ENCODE data around the gene KLHL35.
"Not testable (repeated sequence)": the region's sequence is repeated elsewhere in the genome, so short reads cannot be mapped to it uniquely, and the experiment has no call there.

KLHL35 gene

DNA sequence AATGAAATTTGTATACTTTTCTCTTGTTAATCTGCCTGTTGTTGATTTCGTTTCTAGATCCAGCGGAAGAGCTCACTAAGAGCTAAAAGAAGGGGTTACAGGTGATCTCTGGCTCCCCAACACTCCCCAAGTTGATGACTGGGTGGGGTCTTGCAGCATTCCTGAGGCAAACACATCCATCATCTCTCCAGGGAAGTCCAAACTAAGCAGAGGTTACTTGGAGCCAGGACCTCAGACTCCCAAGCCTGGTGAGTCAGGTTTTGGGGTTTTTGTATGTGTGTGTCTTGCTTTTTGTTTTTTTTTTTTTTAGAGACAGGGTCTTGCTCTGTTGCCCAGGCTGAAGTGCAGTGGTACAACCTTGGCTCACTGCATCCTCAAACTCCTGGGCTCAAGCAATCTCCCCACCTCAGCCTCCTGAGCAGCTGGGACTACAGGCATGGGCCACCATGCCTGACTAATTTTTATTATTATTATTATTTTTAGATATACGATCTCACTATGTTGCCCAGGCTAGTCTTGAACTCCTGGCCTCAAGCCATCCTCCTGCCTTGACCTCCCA, 45.2 kb downstream of the KLHL35 start:
- no peak for DNase-seq

- DNase-seq: no peak
Measured at GRCh38 chr11:75386942-75387630, 45.9 kb downstream of the KLHL35 start.

- DNase-seq: peak; percentile 94
Measured at GRCh38 chr11:75384438-75385080, 48.4 kb downstream of the KLHL35 start.

DNA sequence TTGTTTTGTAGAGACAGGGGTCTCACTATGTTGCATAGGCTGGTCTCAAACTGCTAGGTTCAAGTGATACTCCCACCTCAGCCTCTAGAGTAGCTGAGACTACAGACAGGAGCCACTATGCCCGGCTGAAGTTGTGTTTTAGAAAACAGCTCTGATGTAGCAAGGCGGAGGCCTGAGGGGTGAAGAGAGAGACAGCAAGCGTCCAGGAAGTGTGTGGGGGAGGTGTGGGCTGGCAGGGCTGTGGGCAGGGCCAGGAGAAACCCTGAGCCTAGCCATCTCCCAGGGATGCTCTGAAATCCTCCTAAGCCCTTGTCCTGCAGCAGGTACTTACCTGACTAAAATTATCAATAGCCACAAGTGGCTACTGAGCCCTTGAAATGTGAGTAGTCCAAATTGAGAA, 49.8 kb downstream of the KLHL35 start:
- DNase-seq: no peak

DNA sequence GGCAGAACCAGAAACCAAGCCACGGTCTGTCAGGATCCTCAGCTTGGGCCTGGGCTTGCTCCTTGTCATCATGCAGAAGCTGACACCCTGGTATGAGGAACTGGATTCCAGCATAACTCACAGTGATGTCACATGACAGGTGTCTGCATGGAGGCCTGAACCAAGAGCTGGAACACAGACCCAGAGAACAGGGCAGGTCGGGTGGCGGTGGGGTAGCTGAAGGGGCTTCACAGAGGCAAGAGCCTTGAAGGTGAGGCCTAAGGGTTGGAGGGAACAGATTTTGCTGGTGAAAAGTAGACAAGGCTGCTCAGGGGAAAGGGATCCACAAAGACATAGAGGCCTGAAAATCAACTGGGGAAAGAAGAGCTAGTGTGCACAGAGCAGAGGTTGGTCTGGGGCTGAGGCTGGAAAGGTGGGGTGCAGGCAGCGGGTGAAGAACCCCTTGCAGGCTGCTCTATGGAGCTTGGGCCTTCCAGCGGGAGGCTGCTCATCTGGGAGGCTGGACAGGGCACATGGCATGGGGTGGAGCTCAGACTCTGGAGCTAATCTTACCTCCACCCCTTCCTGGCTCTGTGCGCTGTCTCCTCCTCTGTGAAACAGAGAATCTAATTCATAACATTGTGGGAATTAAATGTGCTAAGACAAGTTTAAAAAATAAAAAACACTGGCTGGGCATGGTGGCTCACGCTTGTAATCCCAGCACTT, 52.1 kb downstream of the KLHL35 start:
- no peak for DNase-seq

DNA sequence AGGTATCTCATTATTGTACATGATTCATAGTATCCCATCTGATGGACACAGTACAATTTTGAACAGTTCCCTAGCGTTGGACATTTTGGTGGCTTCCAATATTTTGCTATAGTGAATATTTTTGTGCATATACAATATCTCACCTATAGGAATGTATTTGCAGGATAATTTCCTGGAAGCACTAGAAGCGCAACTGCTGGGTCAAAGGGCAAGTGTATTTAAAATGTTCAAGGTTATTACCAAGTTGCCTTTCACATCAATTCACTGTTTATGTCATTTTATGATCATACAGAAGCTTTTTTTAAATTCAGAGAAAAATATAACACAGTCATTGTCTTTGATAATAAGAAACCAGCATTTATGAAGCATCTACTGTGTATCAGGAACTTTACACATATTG, 52.8 kb downstream of the KLHL35 start:
- no peak for DNase-seq

- DNase-seq: not testable (repeated sequence)
Measured at GRCh38 chr11:75378776-75379175, 54.2 kb downstream of the KLHL35 start.

- no peak for DNase-seq
Measured at GRCh38 chr11:75376175-75376574, 56.8 kb downstream of the KLHL35 start.

DNA sequence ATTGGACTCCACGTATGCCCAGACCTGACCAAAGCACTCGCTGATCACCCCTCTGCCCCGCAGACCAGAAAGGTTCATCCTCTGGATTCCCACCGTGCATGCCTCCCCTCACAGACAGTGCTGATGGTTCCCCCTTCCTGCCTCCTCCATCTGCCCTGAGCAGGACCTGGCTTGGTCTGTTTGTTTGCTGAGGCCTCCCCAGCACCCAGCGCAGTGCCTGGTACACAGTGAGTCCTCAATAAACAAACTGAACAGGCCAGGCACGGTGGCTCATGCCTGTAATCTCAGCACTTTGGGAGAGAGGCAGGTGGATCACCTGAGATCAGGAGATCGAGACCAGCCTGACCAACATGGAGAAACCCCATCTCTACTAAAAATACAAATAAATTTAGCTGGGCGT, 57.4 kb downstream of the KLHL35 start:
- no peak for DNase-seq

- DNase-seq: no peak
Measured at GRCh38 chr11:75374646-75375045, 58.4 kb downstream of the KLHL35 start.

GRCh38 chr11:75373201-75373600, 59.8 kb downstream of the KLHL35 start:
- no peak for DNase-seq

All from activated CD8-positive, alpha-beta memory T cell treated with anti-CD3 and anti-CD28 coated beads, Interleukin-2, amount 50 U/mL, for 48 hours (primary cell).